ENCODE measurements around the gene ARHGEF11.

Gene ARHGEF11

GRCh38 chr1:156925154-156926010 is 120.2 kb downstream of the ARHGEF11 start:
- H3K27ac ChIP-seq (ENCODE audit: low read depth, low read length), result no peak overlapping the region
- peaks cover 39% of the 10 kb centered on the region for H3K27me3 ChIP-seq (ENCODE audit: control insufficient read depth, low read length)
- H3K4me3 ChIP-seq (ENCODE audit: low read length), result no peak overlapping the region

GRCh38 chr1:156924478-156925153 is 120.9 kb downstream of the ARHGEF11 start:
- H4K20me1 ChIP-seq (ENCODE audit: control insufficient read depth, insufficient read depth, low read depth, low read length), result no peaks in the 10 kb centered on the region
- peaks cover 39% of the 10 kb centered on the region for H3K27me3 ChIP-seq (ENCODE audit: control insufficient read depth, low read length)
- TF ChIP-seq EZH2phosphoT487 (IDR thresholded peaks at IDR 0.05; ENCODE audit: borderline replicate concordance, low read length) (no peak), CTCF (IDR thresholded peaks at IDR 0.05; ENCODE audit: low read depth, low read length, poor library complexity, severe bottlenecking) (no peak)
- H3K79me2 ChIP-seq (ENCODE audit: control insufficient read depth, low read length), result no peaks in the 10 kb centered on the region
- H3K9me3 ChIP-seq (ENCODE audit: control insufficient read depth, insufficient read depth, low read length), result no peaks in the 10 kb centered on the region
- H3K9me2 ChIP-seq (replicated peaks; ENCODE audit: control insufficient read depth, low read length), result no peaks in the 10 kb centered on the region
- no peak overlapping the region for H3K27ac ChIP-seq (ENCODE audit: low read depth, low read length)
- no peaks in the 10 kb centered on the region for H3K36me3 ChIP-seq (ENCODE audit: control insufficient read depth, low read length)
- H3F3A ChIP-seq (ENCODE audit: control insufficient read depth, insufficient read depth), result no peaks in the 10 kb centered on the region
- H3K4me1 ChIP-seq (ENCODE audit: control insufficient read depth, low read length), result no peaks in the 10 kb centered on the region
- no peak overlapping the region for H3K4me2 ChIP-seq (ENCODE audit: low read length)
- H3K4me3 ChIP-seq (ENCODE audit: low read length), result no peak overlapping the region

More at GRCh38 chr1:156925154-156926010, 120.2 kb downstream of the ARHGEF11 start:
- Histone ChIP-seq H3K9me3 (ENCODE audit: control insufficient read depth, insufficient read depth, low read length) (no peaks in the 10 kb centered on the region), H3K4me2 (ENCODE audit: low read length) (no peak overlapping the region), H3K79me2 (ENCODE audit: control insufficient read depth, low read length) (no peaks in the 10 kb centered on the region), H3K4me1 (ENCODE audit: control insufficient read depth, low read length) (no peaks in the 10 kb centered on the region), H3F3A (ENCODE audit: control insufficient read depth, insufficient read depth) (no peaks in the 10 kb centered on the region), H3K36me3 (ENCODE audit: control insufficient read depth, low read length) (no peaks in the 10 kb centered on the region), H3K9me2 (replicated peaks; ENCODE audit: control insufficient read depth, low read length) (no peaks in the 10 kb centered on the region), H4K20me1 (ENCODE audit: control insufficient read depth, insufficient read depth, low read depth, low read length) (no peaks in the 10 kb centered on the region)
- TF ChIP-seq EZH2phosphoT487 (IDR thresholded peaks at IDR 0.05; ENCODE audit: borderline replicate concordance, low read length) (no peak), CTCF (IDR thresholded peaks at IDR 0.05; ENCODE audit: low read depth, low read length, poor library complexity, severe bottlenecking) (no peak)

GRCh38 chr1:156923670-156924477 is 121.7 kb downstream of the ARHGEF11 start:
- Histone ChIP-seq H4K20me1 (ENCODE audit: control insufficient read depth, insufficient read depth, low read depth, low read length) (no peaks in the 10 kb centered on the region), H3K4me1 (ENCODE audit: control insufficient read depth, low read length) (no peaks in the 10 kb centered on the region), H3K4me2 (ENCODE audit: low read length) (no peak overlapping the region), H3K4me3 (ENCODE audit: low read length) (no peak overlapping the region), H3K79me2 (ENCODE audit: control insufficient read depth, low read length) (no peaks in the 10 kb centered on the region), H3K27ac (ENCODE audit: low read depth, low read length) (no peak overlapping the region), H3K27me3 (ENCODE audit: control insufficient read depth, low read length) (peaks cover 39% of the 10 kb centered on the region), H3K9me2 (replicated peaks; ENCODE audit: control insufficient read depth, low read length) (no peaks in the 10 kb centered on the region), H3K36me3 (ENCODE audit: control insufficient read depth, low read length) (no peaks in the 10 kb centered on the region), H3K9me3 (ENCODE audit: control insufficient read depth, insufficient read depth, low read length) (no peaks in the 10 kb centered on the region), H3F3A (ENCODE audit: control insufficient read depth, insufficient read depth) (no peaks in the 10 kb centered on the region)
- TF ChIP-seq CTCF (IDR thresholded peaks at IDR 0.05; ENCODE audit: low read depth, low read length, poor library complexity, severe bottlenecking) (no peak), EZH2phosphoT487 (IDR thresholded peaks at IDR 0.05; ENCODE audit: borderline replicate concordance, low read length) (no peak)

Measured in DOHH2 (cell line).